Body of pancreas (tissue), 4 donors: Measurements from ENCODE around the gene GNB1. TPM values are rescaled to one million over a fixed set of nuclear protein-coding genes. Genes with fewer than 3 reads are reported as not detected.

Experiments
- ATAC-seq: fragments of 150-250 bp; one replicate; pipeline ENCODE4 v1.9.1; 2016
- DNase-seq, 4 donors: peaks; one replicate each; pipeline ENCODE4 v3.0.0-alpha.2; 2019
- H3K27ac ChIP-seq, 4 donors: fragments of 200-600 bp; sonication (generic); 1 replicate in 3 of 4; 2 replicates in 1 of 4; pipeline versions ENCODE4 v1.5.1 to v1.6.1; 2016 to 2019; ENCODE audit warnings: mild to moderate bottlenecking in 1 of 4, mixed read lengths in 1 of 4, moderate library complexity in 1 of 4
- H3K27me3 ChIP-seq, 2 donors: fragments of 200-600 bp; sonication (generic); one replicate each; pipeline ENCODE4 v1.6.0; 2016; ENCODE audit warnings: mild to moderate bottlenecking in 1 of 2
- H3K36me3 ChIP-seq, 2 donors: fragments of 200-600 bp; sonication (generic); replicated peaks in 1 of 2; 2 replicates each; pipeline ENCODE4 v1.5.1; 2016; ENCODE audit warnings: low read depth in 2 of 2; ENCODE audit not compliant: insufficient read depth in 1 of 2
- H3K4me1 ChIP-seq: fragments of 200-600 bp; sonication (generic); one replicate; pipeline ENCODE4 v1.6.0; 2016
- H3K4me3 ChIP-seq, 2 donors: fragments of 200-600 bp; sonication (generic); 1 replicate in 1 of 2; 2 replicates in 1 of 2; pipeline ENCODE4 v1.5.1; 2016 to 2019
- H3K9me3 ChIP-seq, 3 donors: fragments of 200-600 bp; sonication (generic); 1 replicate in 2 of 3; 2 replicates in 1 of 3; pipeline ENCODE4 v1.5.1; 2016
- POLR2A ChIP-seq, 3 donors: fragments of 450-650 bp; IDR thresholded peaks; one replicate each; pipeline ENCODE4 v1.6.1; 2016; ENCODE audit warnings: antibody characterized with exemption in 3 of 3, mild to moderate bottlenecking in 2 of 3
- WGBS, 2 donors: methylation state at CpG; one replicate each; pipeline ENCODE4 v1.1.5; 2017; 5-methylcytosine and 5-hydroxymethylcytosine counted together
- intact Hi-C: fragments of 100-400 bp; cut with DNase I; formaldehyde crosslinking; loops from one replicate; pipeline ENCODE4 v1.15.1; 2023
- total RNA-seq, 2 donors: library from RNA; depleted of rRNA; stranded (reverse); fragments of >200 nt; gene quantifications; one replicate each; pipeline ENCODE4 v1.1.0, GENCODE V29; 2016
- TF ChIP-seq, protein P1 (sequence below), 7 experiments: fragments of 450-650 bp in 4 of 7; fragments of 200-600 bp in 3 of 7; sonication (generic) in 3 of 7; IDR thresholded peaks; one replicate each; pipeline ENCODE4 v1.5.1; 2016 to 2019; ENCODE audit warnings: antibody characterized with exemption in 7 of 7

The GNB1 gene
- total RNA-seq, 2 donors from 2014 or later: 71.3 to 79.1 TPM

DNA sequence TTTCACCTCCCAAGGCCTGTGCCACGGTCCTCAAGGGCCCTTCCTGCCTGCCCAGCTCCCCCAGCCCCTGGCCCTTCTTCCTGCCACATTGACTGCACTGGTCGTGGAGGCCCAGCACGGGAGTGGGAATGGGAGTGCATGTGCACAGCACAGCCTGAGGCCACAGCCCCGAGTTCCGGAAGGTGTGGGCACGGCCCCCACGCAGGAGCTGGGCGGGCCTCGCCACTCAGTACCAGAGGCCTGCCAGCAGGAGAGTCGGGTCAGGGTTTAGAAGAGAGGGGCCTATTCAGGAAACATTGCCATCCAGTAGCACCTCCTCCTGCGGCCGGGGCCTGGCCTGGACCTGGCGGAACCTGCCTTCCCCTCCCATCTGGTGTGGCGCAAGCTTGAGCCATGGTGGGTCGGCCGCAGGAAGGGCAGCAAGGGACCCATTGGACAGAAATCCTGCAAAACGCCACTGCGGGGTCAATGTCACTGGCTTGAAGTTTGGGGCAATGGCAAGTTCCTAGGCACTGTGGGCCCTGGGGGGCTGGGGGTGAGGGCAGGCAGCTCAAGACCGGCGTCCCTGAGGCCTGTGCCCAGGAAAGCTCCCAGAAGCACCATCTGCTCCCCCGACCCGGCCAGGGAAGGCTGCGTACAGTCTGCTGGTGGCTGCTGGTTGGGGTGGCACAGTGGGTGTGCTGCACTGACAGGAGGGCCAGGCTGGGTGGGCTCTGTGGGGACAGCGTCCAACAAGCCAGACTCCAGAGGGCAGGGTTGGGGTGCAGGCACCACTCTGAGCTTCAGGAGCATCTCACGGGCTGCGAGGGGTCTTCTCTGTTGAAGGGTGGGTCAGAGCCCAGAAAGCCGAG is 29.9 kb upstream of the GNB1 start:
- H3K27me3 ChIP-seq: no peaks in the 10 kb centered on the region
- H3K4me3 ChIP-seq: no peak overlapping the region
- H3K4me1 ChIP-seq: peaks cover 36% of the 10 kb centered on the region
- H3K27ac ChIP-seq: no peak overlapping the region
- intact Hi-C loops: no loop called here
- no peaks in the 10 kb centered on the region for H3K9me3 ChIP-seq
- no peak for TF ChIP-seq POLR2A (IDR thresholded peaks at IDR 0.05)
- TF ChIP-seq, protein P1, sequence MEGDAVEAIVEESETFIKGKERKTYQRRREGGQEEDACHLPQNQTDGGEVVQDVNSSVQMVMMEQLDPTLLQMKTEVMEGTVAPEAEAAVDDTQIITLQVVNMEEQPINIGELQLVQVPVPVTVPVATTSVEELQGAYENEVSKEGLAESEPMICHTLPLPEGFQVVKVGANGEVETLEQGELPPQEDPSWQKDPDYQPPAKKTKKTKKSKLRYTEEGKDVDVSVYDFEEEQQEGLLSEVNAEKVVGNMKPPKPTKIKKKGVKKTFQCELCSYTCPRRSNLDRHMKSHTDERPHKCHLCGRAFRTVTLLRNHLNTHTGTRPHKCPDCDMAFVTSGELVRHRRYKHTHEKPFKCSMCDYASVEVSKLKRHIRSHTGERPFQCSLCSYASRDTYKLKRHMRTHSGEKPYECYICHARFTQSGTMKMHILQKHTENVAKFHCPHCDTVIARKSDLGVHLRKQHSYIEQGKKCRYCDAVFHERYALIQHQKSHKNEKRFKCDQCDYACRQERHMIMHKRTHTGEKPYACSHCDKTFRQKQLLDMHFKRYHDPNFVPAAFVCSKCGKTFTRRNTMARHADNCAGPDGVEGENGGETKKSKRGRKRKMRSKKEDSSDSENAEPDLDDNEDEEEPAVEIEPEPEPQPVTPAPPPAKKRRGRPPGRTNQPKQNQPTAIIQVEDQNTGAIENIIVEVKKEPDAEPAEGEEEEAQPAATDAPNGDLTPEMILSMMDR (IDR thresholded peaks at IDR 0.05): no peak
- no peaks in the 10 kb centered on the region for H3K36me3 ChIP-seq
- WGBS, 2 donors: 86 to 91% methylated on average over 9 to 27 of the region's 27 CpGs
- peak in 1 of 4 donors; percentile 27 for DNase-seq
- no peak for ATAC-seq

- intact Hi-C loops: no loop called here
- 75 to 86% methylated on average over 2 to 4 of the region's 6 CpGs for WGBS, 2 donors
Observed at GRCh38 chr1:1920057-1920607, 29.2 kb upstream of the GNB1 start.

DNA sequence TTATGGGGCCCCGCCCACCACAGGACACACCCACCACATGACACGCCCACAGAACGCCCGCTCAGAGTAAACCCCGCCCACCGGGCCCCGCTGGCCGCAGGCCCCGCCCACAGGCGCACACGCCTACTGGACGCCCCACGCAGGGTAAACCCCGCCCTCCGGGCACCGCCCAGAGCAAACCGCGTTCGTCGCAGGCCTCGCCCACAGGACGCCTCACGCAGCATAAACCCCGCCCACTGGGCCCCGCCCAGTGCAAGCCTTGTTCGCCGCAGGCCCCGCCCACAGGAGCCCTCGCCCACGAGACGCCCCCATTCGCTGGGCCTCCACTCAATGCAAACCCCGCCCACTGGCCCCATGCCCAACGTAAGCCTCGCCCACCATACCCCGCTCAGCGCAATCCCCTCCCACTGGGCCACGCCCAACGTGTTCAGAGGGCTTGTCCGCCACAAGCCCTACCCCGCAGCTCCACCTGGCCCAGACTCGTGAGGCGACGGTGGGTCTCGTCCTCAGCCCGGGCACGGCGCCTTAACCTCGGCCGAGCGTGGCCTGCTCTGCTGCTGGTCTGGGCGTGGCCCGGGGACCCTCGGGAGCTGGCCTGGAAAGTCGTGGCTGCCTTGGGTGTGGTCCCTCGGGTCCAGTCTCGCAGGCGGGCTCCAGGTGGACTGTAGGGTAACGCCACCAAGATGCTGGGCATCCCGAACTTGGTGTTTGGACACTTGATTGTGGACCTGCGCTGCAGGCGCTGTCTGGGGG is 28.6 kb upstream of the GNB1 start:
- Histone ChIP-seq H3K27ac (peak overlapping the region; percentile 81 to 96 (median 93)), H3K4me1 (peaks cover 50% of the 10 kb centered on the region), H3K36me3 (no peaks in the 10 kb centered on the region), H3K27me3 (no peaks in the 10 kb centered on the region), H3K9me3 (no peaks in the 10 kb centered on the region), H3K4me3 (no peak overlapping the region)
- WGBS, 2 donors: 0 to 9% methylated on average over 4 to 62 of the region's 62 CpGs
- TF ChIP-seq, protein P1 (IDR thresholded peaks at IDR 0.05): no peak
- TF ChIP-seq POLR2A (IDR thresholded peaks at IDR 0.05): no peak
- peak; percentile 100 for DNase-seq
- ATAC-seq: peak; percentile 73
- intact Hi-C loops: no loop called here

More at GRCh38 chr1:1920057-1920607, 29.2 kb upstream of the GNB1 start:
- peaks cover 43% of the 10 kb centered on the region for H3K4me1 ChIP-seq
- no peaks in the 10 kb centered on the region for H3K27me3 ChIP-seq
- ATAC-seq (no peak), DNase-seq (peak in 1 of 4 donors; percentile 28)
- H3K27ac ChIP-seq: peak overlapping the region; percentile 60 to 96 (median 93)
- no peaks in the 10 kb centered on the region for H3K9me3 ChIP-seq
- no peaks in the 10 kb centered on the region for H3K36me3 ChIP-seq
- no peak overlapping the region for H3K4me3 ChIP-seq
- no peak for TF ChIP-seq POLR2A (IDR thresholded peaks at IDR 0.05)
- TF ChIP-seq, protein P1 (IDR thresholded peaks at IDR 0.05): no peak

DNA sequence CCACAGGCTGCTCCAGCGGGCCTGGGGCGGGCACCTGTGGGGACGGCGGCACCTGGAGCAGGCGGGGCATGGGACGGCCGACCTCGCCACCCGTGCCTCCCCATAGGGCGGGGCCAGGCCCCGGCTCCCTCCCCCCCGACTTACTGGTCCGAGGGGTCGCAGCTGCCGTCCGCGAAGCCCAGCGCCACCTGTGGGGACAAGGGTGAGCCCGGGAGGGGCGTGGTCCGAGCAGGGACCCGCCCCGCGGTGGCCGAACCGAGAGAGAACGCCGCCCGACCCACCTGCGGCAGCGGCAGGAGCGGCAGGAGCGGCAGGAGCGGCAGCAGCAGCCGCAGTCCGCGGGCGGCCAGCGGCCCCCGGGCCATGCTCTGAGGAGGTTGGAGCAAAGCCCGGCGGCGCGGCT is 28.0 kb upstream of the GNB1 start, which contains the start of gene TMEM52:
Gene TMEM52 (minus strand): TSS at position 379 of the 403 bp plus-strand sequence. CDS start 14 bp downstream, at position 365.
- 0 to 10% methylated on average over 4 to 43 of the region's 44 CpGs for WGBS, 2 donors
- no peaks in the 10 kb centered on the region for H3K27me3 ChIP-seq
- no peaks in the 10 kb centered on the region for H3K9me3 ChIP-seq
- H3K4me1 ChIP-seq: peaks cover 56% of the 10 kb centered on the region
- DNase-seq (peak in 3 of 4 donors; percentile 89 to 94 (median 93)), ATAC-seq (peak; percentile 53)
- peak within 1 kb of the TSS; percentile 1 to 16 for H3K4me3 ChIP-seq
- no peaks in the 10 kb centered on the region for H3K36me3 ChIP-seq
- TF ChIP-seq, protein P1 (IDR thresholded peaks at IDR 0.05): peak in 2 of 7 experiments; percentile 26 to 41
- peak; percentile 94 to 98 (median 97) for TF ChIP-seq POLR2A (IDR thresholded peaks at IDR 0.05)
- intact Hi-C loops: no loop called here
- H3K27ac ChIP-seq: peak within 1 kb of the TSS; percentile 81 to 96 (median 93)
